ENCODE results near the gene SHROOM3. TPM values are rescaled to one million over a fixed set of nuclear protein-coding genes. Genes with fewer than 3 reads are reported as not detected.

SHROOM3 gene
- total RNA-seq, 2 donors from 2014 or later: 142 to 160 TPM

DNA sequence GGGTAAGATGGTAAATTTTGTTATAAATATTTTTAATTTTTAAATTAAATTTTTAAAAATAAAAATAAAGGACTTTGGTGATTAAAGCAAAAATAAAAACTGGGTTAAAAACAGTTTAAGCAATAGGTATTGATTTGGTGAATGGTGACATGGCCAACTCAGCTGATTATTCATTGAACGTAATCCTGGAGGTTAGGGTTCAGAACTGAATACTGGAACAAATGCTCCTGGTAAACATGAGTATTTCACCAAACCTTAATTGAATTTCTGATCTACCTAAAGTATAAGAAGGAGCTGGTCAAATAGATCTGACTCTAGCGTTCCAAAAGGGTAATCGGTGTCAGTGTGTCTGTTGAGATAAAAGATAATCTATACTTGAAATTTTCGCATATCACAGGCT is 141.8 kb downstream of the SHROOM3 start:
- Histone ChIP-seq H3K36me3 (no peaks in the 10 kb centered on the region), H3K4me3 (no peak overlapping the region), H3K27ac (no peak overlapping the region), H3K9ac (ENCODE audit: low read depth in 2 of 2, low read length in 2 of 2) (no peak overlapping the region), H3K9me3 (no peaks in the 10 kb centered on the region), H3K4me1 (peaks cover 5% of the 10 kb centered on the region), H3K27me3 (no peaks in the 10 kb centered on the region)
- DNase-seq: no peak
- TF ChIP-seq, protein P1, sequence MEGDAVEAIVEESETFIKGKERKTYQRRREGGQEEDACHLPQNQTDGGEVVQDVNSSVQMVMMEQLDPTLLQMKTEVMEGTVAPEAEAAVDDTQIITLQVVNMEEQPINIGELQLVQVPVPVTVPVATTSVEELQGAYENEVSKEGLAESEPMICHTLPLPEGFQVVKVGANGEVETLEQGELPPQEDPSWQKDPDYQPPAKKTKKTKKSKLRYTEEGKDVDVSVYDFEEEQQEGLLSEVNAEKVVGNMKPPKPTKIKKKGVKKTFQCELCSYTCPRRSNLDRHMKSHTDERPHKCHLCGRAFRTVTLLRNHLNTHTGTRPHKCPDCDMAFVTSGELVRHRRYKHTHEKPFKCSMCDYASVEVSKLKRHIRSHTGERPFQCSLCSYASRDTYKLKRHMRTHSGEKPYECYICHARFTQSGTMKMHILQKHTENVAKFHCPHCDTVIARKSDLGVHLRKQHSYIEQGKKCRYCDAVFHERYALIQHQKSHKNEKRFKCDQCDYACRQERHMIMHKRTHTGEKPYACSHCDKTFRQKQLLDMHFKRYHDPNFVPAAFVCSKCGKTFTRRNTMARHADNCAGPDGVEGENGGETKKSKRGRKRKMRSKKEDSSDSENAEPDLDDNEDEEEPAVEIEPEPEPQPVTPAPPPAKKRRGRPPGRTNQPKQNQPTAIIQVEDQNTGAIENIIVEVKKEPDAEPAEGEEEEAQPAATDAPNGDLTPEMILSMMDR (IDR thresholded peaks at IDR 0.05): no peak
- intact Hi-C loops (cut with DNase I): no loop called here

DNA sequence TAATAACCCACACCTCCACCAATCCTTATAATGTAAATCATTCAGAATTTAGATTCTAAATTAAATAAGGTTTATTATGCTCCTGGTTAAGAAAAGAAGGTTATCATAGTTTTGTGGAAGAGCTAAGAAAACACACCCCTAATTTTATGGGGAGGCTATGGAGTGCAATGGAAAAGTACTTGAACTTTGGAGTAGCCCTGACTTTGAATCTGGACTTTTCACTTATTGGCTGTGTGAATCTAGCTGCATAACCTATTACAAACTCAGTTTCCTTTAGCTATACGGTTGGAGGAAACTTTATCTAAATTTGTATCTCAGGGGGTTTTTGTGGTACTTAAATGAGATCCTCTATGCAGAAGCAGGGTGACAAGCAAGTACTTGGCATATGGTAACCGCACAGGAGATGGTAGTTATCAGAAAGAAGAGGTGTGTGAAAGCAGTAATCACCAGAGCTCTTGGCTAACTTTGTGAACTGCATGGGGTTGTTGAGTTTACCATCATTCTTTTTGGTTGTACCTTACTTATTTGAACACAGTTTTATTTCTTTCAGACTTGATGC is 143.1 kb downstream of the SHROOM3 start:
- H3K4me3 ChIP-seq: no peak overlapping the region
- intact Hi-C loops (cut with DNase I): no loop called here
- H3K4me1 ChIP-seq: peaks cover 5% of the 10 kb centered on the region
- DNase-seq: no peak
- H3K27ac ChIP-seq: no peak overlapping the region
- H3K27me3 ChIP-seq: no peaks in the 10 kb centered on the region
- H3K9ac ChIP-seq (ENCODE audit: low read depth in 2 of 2, low read length in 2 of 2): no peak overlapping the region
- TF ChIP-seq, protein P1 (IDR thresholded peaks at IDR 0.05): no peak
- H3K36me3 ChIP-seq: no peaks in the 10 kb centered on the region
- H3K9me3 ChIP-seq: no peaks in the 10 kb centered on the region

DNA sequence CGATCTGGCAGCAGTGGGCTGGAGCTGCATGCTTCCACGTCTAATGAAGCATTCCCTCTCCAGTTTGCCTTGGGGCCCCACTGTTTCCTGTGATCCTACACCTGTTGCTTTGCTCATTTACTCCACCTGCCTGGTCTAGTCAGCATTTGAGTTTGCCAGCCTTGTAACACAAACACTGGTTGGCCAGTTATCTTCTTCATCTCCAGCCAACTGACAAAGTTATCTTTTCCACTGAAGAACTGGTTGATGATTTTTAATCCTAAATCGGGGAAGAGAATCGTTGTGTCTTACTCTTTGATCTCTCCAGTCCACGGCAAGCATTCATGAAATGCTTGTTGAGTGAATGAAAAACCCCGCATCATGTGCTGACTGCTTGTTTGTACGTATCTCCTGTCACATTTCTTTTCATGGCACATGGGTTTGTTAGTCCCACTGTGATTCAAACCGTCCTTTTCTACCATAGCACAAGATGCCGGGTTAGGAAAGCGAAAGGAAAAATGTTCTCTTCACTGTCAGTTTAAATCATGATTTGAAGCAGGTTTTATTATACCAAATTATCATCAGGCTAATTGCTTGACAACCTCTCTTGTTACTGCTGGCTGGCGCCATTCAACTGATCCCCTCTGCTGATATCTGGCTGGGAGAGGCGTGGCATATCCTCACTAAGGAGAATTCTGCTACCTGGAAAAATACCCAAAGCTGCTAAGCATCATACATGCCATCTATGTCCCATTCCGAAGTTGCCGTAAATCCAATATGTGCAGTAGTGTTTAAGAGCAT is 144.8 kb downstream of the SHROOM3 start:
- no peaks in the 10 kb centered on the region for H3K9me3 ChIP-seq
- peak overlapping the region; percentile 64 for H3K27ac ChIP-seq
- H3K27me3 ChIP-seq: no peaks in the 10 kb centered on the region
- peak overlapping the region; percentile 6 for H3K4me3 ChIP-seq
- peak overlapping the region in 1 of 2 donors; percentile 57 for H3K9ac ChIP-seq (ENCODE audit: low read depth in 2 of 2, low read length in 2 of 2)
- peaks cover 5% of the 10 kb centered on the region for H3K4me1 ChIP-seq
- TF ChIP-seq, protein P1 (IDR thresholded peaks at IDR 0.05): no peak
- H3K36me3 ChIP-seq: no peaks in the 10 kb centered on the region
- intact Hi-C loops (cut with DNase I): no loop called here
- DNase-seq: no peak

DNA sequence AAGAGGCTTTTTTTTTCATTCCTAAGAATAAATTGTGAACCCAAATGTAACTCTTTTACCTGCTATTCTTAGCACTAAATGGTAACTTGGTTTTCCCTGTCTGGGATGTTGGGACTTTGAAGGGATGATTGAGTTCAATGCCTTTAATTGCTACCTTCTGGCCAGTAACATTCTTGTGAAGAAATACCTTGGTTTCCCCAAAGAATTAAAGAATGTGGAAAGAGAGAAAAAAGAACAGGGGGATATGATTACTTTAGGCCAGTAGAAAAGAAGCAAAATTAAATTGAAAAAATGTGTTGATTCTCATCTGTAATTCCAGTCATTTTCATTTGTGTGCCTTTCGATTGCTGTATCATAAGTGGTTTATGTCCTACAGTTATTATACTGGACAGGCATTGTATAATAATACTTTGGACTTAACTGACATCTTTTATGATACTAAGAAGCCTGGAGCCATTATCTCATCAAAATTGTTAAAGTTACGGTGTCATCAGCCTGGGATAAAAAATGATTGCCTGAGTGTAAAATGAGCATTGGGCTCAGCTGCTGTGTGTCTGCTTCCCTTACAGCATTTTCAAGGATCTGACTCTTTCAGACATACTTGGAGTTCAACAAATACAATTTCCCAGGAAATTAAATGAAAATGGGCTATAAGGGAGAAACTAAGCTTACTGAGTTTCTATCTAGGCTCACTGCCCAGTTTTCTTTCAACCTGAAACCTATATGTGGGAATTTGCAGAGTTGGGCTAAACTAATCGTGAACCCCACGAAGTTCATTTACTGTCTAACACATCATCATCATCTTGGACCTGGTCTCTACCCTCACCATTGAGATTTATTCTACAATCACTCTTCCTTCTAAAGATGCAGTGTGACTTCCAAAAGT is 146.3 kb downstream of the SHROOM3 start:
- no peak for DNase-seq
- H3K4me3 ChIP-seq: no peak overlapping the region
- intact Hi-C loops (cut with DNase I): no loop called here
- peaks cover 5% of the 10 kb centered on the region for H3K4me1 ChIP-seq
- peak overlapping the region; percentile 6 for H3K27ac ChIP-seq
- peak overlapping the region in 1 of 2 donors; percentile 6 for H3K9ac ChIP-seq (ENCODE audit: low read depth in 2 of 2, low read length in 2 of 2)
- TF ChIP-seq, protein P1 (IDR thresholded peaks at IDR 0.05): no peak
- no peaks in the 10 kb centered on the region for H3K36me3 ChIP-seq
- H3K9me3 ChIP-seq: no peaks in the 10 kb centered on the region
- no peaks in the 10 kb centered on the region for H3K27me3 ChIP-seq

DNA sequence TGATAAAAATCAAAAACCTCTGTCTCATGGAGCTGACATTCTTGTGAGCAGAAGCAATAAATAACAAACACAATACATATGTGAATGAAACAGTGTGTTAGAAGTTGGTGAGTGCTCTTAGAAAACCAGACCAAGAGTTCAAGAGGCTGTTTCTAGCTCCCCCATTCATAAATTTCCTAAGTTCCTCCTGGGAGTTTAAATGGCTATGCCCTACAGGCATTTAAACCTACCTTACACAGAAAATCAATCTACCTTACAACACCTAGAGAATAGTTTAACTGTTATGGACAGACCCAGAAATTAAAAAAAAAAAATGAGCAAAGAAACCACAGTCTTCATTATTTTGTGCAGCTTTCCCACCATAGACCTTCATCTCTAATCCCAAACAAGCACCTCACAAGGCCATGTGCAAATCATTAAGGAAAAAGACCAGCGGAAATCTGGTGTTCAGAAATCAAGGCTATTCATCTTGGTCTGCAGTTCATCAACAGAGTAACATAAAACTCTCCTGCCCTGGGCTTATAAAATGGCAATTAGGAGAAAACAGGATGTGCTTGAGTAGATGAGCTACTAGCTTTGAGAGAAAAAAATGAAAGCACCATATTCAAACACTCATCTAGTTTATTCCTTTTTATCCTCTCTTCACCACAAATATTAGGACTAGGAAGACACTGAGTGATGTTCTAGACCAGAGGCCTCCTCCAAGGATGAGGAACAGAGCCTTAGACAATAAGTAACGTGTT is 147.2 kb downstream of the SHROOM3 start:
- H3K9ac ChIP-seq (ENCODE audit: low read depth in 2 of 2, low read length in 2 of 2): no peak overlapping the region
- no peak overlapping the region for H3K4me3 ChIP-seq
- H3K27ac ChIP-seq: no peak overlapping the region
- no peaks in the 10 kb centered on the region for H3K27me3 ChIP-seq
- no peak for DNase-seq
- H3K36me3 ChIP-seq: no peaks in the 10 kb centered on the region
- no peaks in the 10 kb centered on the region for H3K9me3 ChIP-seq
- TF ChIP-seq, protein P1 (IDR thresholded peaks at IDR 0.05): no peak
- intact Hi-C loops (cut with DNase I): no loop called here
- peaks cover 5% of the 10 kb centered on the region for H3K4me1 ChIP-seq

Measured in colonic mucosa (tissue), 4 donors.